Measurements from ENCODE around the gene ERICH6. TPM values are rescaled to one million over a fixed set of nuclear protein-coding genes. Genes with fewer than 3 reads are reported as not detected.
A peak's percentile ranks its signal among the peaks of the same experiment; 100 is the strongest.

ERICH6 gene
- polyA plus RNA-seq, 6 donors from 2014 or later = 0.58 to 0.88 TPM; not detected in 4

DNA sequence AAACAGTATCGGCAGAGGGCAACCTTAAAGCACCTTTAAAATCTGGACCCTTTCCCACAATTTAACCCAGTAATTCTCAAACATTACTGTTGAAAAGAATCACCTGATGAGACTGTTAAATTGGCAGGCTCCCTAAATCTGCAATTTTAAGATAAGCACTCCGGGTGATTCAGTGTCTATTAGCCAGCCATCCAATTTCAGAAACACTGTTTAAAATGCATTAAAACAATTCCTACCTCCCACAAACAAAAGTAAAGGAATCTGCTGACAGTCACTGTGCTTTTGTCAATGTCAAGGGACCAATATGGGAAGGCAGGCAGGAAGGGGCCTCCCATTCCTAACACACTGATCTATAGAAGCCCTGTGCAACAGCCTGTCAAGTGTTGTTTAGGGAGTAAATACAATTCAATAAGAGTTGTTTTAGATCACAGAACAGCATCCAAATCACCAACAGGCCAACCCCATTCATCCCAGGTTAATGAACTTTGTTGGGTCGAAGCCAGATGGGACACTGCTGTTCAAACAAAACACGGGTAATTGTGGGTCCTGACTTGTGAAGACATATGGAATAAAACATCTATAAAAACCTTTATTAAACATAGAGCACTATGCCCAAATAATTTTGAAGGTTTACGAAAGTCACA, 37.9 kb upstream of the ERICH6 start:
- Mint-ChIP-seq H3K36me3 (peaks cover 0 to 16% of the 10 kb centered on the region in 2 donors), H3K4me1 (peaks cover 65 to 91% (median 85%) of the 10 kb centered on the region in 3 donors), H3K27ac (peak overlapping the region in 2 of 6 donors; percentile 15 to 62), H3K9me3 (no peaks in the 10 kb centered on the region), H3K27me3 (no peaks in the 10 kb centered on the region), H3K4me3 (peak overlapping the region in 2 of 8 donors; percentile 22)
- no peak for ATAC-seq (ENCODE audit: low read depth in 2 of 2)
- no peak for DNase-seq

GRCh38 chr3:150740733-150741496, 37.2 kb upstream of the ERICH6 start:
- Mint-ChIP-seq H3K27ac (peak overlapping the region in 4 of 6 donors; percentile 30 to 74 (median 60)), H3K4me3 (peak overlapping the region in 3 of 8 donors; percentile 14 to 28 (median 15))
- ATAC-seq (ENCODE audit: low read depth in 2 of 2) = no peak

DNA sequence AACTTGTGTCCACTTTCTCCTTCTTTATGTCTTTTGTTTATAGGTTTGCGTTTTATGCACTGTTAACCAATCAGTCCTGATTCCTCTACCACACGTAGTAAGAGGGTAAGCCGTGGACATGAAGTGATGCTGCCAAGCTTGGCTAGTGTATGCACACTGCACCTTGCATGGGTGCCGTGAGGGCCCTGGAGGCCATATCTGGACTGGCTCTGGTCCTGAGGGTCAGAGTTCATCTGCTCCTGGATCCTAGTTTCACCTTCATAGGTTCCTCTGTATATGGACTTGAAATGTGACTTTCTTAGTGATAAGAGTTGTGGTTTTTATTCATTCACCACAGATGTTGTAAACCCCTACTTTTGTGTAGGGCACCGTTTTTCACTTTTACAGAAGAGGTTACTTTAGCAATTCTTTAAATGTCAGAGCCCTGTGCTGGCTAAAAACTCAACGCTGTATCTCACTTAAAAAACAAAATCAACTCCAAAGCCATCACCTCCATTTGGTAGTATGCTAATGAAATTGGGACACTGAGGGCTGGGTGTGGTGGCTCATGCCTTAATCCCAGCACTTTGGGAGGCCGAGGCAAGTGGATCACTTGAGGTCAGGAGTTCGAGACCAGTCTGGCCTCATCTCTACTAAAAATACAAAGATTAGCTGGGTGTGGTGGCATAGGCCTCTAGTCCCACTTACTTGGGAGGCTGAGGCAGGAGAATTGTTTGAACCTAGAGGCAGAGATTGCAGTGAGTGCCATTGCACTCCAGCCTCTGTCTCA, 36.3 kb upstream of the ERICH6 start:
- Mint-ChIP-seq H3K9me3 (no peaks in the 10 kb centered on the region), H3K4me3 (peak overlapping the region; percentile 11 to 79 (median 48)), H3K36me3 (peaks cover 0 to 16% of the 10 kb centered on the region in 2 donors), H3K27ac (peak overlapping the region; percentile 29 to 90 (median 80)), H3K4me1 (peaks cover 64 to 76% (median 72%) of the 10 kb centered on the region in 3 donors), H3K27me3 (no peaks in the 10 kb centered on the region)
- ATAC-seq (ENCODE audit: low read depth in 2 of 2) (peak; percentile 19), DNase-seq (no peak)

More at GRCh38 chr3:150740733-150741496, 37.2 kb upstream of the ERICH6 start:
- peaks cover 66 to 84% (median 79%) of the 10 kb centered on the region in 3 donors for H3K4me1 Mint-ChIP-seq
- peaks cover 0 to 16% of the 10 kb centered on the region in 2 donors for H3K36me3 Mint-ChIP-seq
- H3K9me3 Mint-ChIP-seq = no peaks in the 10 kb centered on the region
- H3K27me3 Mint-ChIP-seq = no peaks in the 10 kb centered on the region
- DNase-seq = no peak

- ATAC-seq (ENCODE audit: low read depth in 2 of 2) (peak; percentile 73 to 78), DNase-seq (peak; percentile 42)
- Mint-ChIP-seq H3K9me3 (no peaks in the 10 kb centered on the region), H3K27ac (peak overlapping the region; percentile 14 to 90 (median 69)), H3K4me3 (peak overlapping the region; percentile 25 to 79 (median 58)), H3K36me3 (peaks cover 0 to 16% of the 10 kb centered on the region in 2 donors), H3K27me3 (no peaks in the 10 kb centered on the region), H3K4me1 (peaks cover 58 to 68% (median 65%) of the 10 kb centered on the region in 3 donors)
These were observed 35.6 kb upstream of the ERICH6 start for GRCh38 chr3:150739200-150739863.

DNA sequence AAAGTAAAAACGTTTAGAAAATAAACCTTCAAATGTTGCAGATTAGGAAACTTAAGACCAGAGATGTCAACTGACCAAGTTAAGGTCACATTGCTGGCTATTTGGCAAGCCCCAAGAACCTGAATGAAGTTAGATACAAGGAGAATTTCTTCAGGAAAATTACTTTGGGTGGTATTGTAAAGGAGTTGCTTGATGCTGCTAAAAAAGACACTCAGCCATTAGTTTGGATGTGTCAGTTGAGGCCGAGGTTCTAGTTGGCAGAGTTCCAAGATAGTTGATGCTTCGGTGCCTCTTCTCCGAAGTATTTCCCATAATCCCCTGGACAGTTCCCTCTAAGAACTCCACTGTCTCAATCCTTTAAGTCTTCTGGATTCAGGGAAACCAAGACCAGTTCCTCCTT, 35.0 kb upstream of the ERICH6 start:
- Mint-ChIP-seq H3K27ac (peak overlapping the region in 2 of 6 donors; percentile 7 to 59), H3K9me3 (no peaks in the 10 kb centered on the region), H3K4me3 (peak overlapping the region in 3 of 8 donors; percentile 52 to 62 (median 53))

DNA sequence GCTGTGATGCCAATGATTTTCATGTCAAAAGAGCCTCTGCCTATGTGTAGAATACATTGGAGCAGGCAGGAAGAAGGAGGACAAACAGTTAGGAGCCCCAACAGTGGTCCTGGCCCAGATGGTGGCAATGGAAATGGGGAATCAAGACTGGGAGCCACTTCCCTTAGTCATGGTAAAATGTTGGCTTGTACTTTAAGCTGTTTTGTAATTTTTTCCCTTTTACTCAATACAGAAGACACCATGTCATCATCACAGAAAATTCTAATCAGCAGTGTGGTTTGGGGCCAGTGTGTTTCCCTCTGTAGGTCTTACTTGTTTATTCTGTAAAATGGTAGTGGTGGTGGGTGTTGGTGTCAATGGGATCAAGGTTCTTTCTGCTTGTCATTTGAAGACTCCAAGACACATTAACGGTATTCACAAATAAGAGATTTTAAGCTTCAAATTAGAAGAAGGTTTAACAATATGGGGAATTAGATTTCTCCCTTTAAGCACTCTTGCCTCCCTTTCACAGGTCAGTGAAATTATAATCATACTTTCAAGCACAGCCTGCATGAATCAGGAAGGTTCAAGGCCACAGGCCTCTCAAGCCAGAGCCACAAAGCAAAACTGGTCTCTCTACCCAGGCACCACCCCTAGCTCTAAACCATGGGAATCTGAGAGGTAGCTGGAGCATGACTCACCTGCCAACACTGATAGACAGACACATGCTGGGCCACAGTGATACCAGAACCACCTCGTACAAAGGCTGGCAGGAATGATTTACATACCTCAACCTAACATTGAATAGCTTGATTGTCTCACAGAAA, 34.4 kb upstream of the ERICH6 start:
- H3K4me1 Mint-ChIP-seq = peaks cover 53 to 56% (median 53%) of the 10 kb centered on the region in 3 donors
- no peaks in the 10 kb centered on the region for H3K27me3 Mint-ChIP-seq
- peak overlapping the region in 4 of 6 donors; percentile 10 to 42 (median 14) for H3K27ac Mint-ChIP-seq
- peaks cover 0 to 16% of the 10 kb centered on the region in 2 donors for H3K36me3 Mint-ChIP-seq
- ATAC-seq (ENCODE audit: low read depth in 2 of 2) (no peak), DNase-seq (no peak)
- H3K9me3 Mint-ChIP-seq = no peaks in the 10 kb centered on the region
- no peak overlapping the region for H3K4me3 Mint-ChIP-seq

More for the DNA sequence above, 35.0 kb upstream of the ERICH6 start:
- no peaks in the 10 kb centered on the region for H3K27me3 Mint-ChIP-seq
- peaks cover 0 to 16% of the 10 kb centered on the region in 2 donors for H3K36me3 Mint-ChIP-seq
- no peak for DNase-seq
- peaks cover 55 to 62% (median 59%) of the 10 kb centered on the region in 3 donors for H3K4me1 Mint-ChIP-seq
- no peak for ATAC-seq (ENCODE audit: low read depth in 2 of 2)

GRCh38 chr3:150736903-150737832, 33.4 kb upstream of the ERICH6 start:
- Mint-ChIP-seq H3K4me3 (no peak overlapping the region), H3K36me3 (peaks cover 0 to 9% of the 10 kb centered on the region in 2 donors), H3K27ac (no peak overlapping the region), H3K4me1 (peaks cover 45 to 47% (median 45%) of the 10 kb centered on the region in 3 donors), H3K9me3 (no peaks in the 10 kb centered on the region), H3K27me3 (no peaks in the 10 kb centered on the region)
- no peak for DNase-seq
- no peak for ATAC-seq (ENCODE audit: low read depth in 2 of 2)

DNA sequence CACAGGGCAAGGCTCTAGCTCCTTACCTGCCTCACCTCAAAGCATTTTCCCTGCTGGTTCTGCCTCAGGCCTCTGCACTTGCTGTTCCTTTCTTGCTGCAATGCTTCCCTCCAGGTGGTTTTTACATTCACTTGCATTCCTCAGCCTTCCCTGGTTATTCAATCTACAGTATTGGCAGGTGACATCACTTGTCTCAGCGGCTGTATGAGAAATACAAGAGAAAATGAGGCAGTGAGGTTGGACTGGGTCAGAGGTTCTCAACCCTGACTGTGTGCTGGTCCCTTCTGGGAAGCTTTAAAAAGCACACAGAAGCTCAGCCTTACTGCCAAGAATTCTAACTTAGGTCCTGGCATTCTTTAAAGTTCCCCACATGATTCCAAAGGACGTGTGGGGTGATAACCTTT, 32.6 kb upstream of the ERICH6 start:
- ATAC-seq (ENCODE audit: low read depth in 2 of 2) = no peak
- no peak overlapping the region for H3K4me3 Mint-ChIP-seq
- H3K36me3 Mint-ChIP-seq = peaks cover 0 to 5% of the 10 kb centered on the region in 2 donors
- no peaks in the 10 kb centered on the region for H3K9me3 Mint-ChIP-seq
- H3K27ac Mint-ChIP-seq = peak overlapping the region in 1 of 6 donors; percentile 51
- peaks cover 41 to 45% (median 44%) of the 10 kb centered on the region in 3 donors for H3K4me1 Mint-ChIP-seq
- no peak for DNase-seq
- no peaks in the 10 kb centered on the region for H3K27me3 Mint-ChIP-seq

GRCh38 chr3:150734795-150735119, 31.0 kb upstream of the ERICH6 start:
- no peaks in the 10 kb centered on the region for H3K9me3 Mint-ChIP-seq
- no peak overlapping the region for H3K27ac Mint-ChIP-seq
- peaks cover 27 to 33% (median 28%) of the 10 kb centered on the region in 3 donors for H3K4me1 Mint-ChIP-seq
- ATAC-seq (ENCODE audit: low read depth in 2 of 2) (no peak), DNase-seq (no peak)
- no peaks in the 10 kb centered on the region for H3K27me3 Mint-ChIP-seq
- H3K4me3 Mint-ChIP-seq = no peak overlapping the region
- H3K36me3 Mint-ChIP-seq = no peaks in the 10 kb centered on the region

DNA sequence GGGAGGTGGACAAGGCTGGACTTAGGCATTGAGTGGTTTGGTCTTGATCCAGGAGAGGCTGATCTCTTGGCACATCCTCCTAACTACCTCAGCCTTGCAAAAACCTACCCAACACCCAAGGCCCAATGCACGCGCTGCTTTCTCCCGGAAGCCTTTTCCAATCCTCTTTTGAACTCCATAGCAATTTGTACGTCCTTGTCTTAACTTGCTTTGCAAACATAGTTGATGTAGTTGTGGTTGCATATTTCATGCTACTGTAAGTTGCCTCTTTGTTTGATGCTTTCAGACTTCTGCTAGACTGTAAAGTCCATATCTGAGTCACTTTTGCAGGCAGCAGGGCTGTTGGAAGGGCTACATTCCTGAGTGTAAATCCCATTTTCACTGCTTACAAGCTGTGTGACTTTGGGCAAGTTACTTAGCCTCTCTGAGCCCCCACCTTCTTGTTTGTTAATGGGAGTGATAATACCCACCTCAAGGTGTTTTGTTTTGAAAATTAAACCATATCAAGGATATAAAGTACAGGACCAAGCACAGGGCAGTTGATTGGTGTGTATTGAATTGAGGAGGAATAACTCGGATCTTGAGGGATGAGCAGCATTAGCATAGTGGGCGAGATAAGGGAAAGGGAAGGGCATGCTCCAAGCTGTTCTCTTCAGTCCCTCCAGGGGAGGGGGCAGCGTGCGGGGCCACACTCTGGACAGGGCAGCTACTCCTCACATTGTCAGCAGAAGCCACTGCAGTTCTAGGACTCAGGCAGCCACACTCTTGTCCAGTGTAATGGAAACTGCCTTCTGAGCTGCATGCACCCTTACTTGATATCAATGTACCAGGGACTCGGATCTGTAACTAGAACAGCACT, 30.4 kb upstream of the ERICH6 start:
- DNase-seq = no peak
- Mint-ChIP-seq H3K9me3 (no peaks in the 10 kb centered on the region), H3K27ac (peak overlapping the region in 2 of 6 donors; percentile 24 to 34), H3K4me1 (peaks cover 21 to 27% (median 24%) of the 10 kb centered on the region in 3 donors), H3K27me3 (no peaks in the 10 kb centered on the region), H3K36me3 (no peaks in the 10 kb centered on the region), H3K4me3 (no peak overlapping the region)
- no peak for ATAC-seq (ENCODE audit: low read depth in 2 of 2)

All from naive B cell (primary cell).